SK-N-SH treated with all-trans-retinoic acid at 6 μM for 48 hours (cell line): ENCODE measurements around the gene KLF5.
"Not testable (repeated sequence)": the region's sequence is repeated elsewhere in the genome, so short reads cannot be mapped to it uniquely, and the experiment has no call there.

Experiments
- ATAC-seq: fragments of 200-7000 bp; cut with Tn5 transposase; 3 replicates; pipeline ENCODE4 v1.9.1; 2020; ENCODE audit warnings: mild to moderate bottlenecking, moderate library complexity
- ARNTL ChIP-seq: fragments of 450-650 bp; formaldehyde crosslinking; IDR thresholded peaks from 2 replicates; pipeline ENCODE4 v1.5.0; 2020; ENCODE audit warnings: low read depth, mild to moderate bottlenecking, moderate library complexity, borderline replicate concordance
- BACH2 ChIP-seq: fragments of 250-450 bp; sonication (Bioruptor Pico); IDR thresholded peaks from 2 replicates; pipeline ENCODE4 v1.9.0; 2021; ENCODE audit warnings: mild to moderate bottlenecking, borderline replicate concordance
- CSDC2 ChIP-seq: fragments of 250-450 bp; sonication (Bioruptor Pico); IDR thresholded peaks from 2 replicates; pipeline ENCODE4 v1.5.0; 2020; ENCODE audit warnings: mild to moderate bottlenecking, moderate library complexity
- ESRRG ChIP-seq: fragments of 250-450 bp; sonication (Bioruptor Pico); IDR thresholded peaks from 2 replicates; pipeline ENCODE4 v1.6.1; 2021; ENCODE audit warnings: mild to moderate bottlenecking
- GLIS3 ChIP-seq: fragments of 250-450 bp; sonication (Bioruptor Pico); IDR thresholded peaks from 2 replicates; pipeline ENCODE4 v1.5.0; 2020; ENCODE audit warnings: mild to moderate bottlenecking, moderate library complexity
- ISL1 ChIP-seq: fragments of 250-450 bp; sonication (Bioruptor Pico); IDR thresholded peaks from 2 replicates; pipeline ENCODE4 v2.1.2; 2022; ENCODE audit warnings: mild to moderate bottlenecking, moderate library complexity
- OSR1 ChIP-seq: fragments of 250-450 bp; sonication (Bioruptor Pico); IDR thresholded peaks from 2 replicates; pipeline ENCODE4 v1.8.0; 2022; ENCODE audit warnings: moderate library complexity, mild to moderate bottlenecking, inconsistent platforms
- PPARA ChIP-seq: fragments of 250-450 bp; sonication (Bioruptor Pico); IDR thresholded peaks from 2 replicates; pipeline ENCODE4 v1.5.0; 2020; ENCODE audit warnings: mild to moderate bottlenecking, borderline replicate concordance
- RARB ChIP-seq: fragments of 250-450 bp; sonication (Bioruptor Pico); IDR thresholded peaks from 2 replicates; pipeline ENCODE4 v1.8.0; 2021; ENCODE audit warnings: mild to moderate bottlenecking, moderate library complexity
- SNAI2 ChIP-seq: fragments of 250-450 bp; sonication (Bioruptor Pico); IDR thresholded peaks from 2 replicates; pipeline ENCODE4 v1.5.0; 2020; ENCODE audit warnings: mild to moderate bottlenecking, moderate library complexity
- TCF4 ChIP-seq: fragments of 250-450 bp; sonication (Bioruptor Pico); IDR thresholded peaks from 2 replicates; pipeline ENCODE4 v1.8.0; 2021; ENCODE audit warnings: mild to moderate bottlenecking, moderate library complexity, borderline replicate concordance
- TOX ChIP-seq: fragments of 250-450 bp; sonication (Bioruptor Pico); IDR thresholded peaks from 2 replicates; pipeline ENCODE4 v1.8.0; 2021; ENCODE audit warnings: mild to moderate bottlenecking, moderate library complexity, borderline replicate concordance
- ZC3H10 ChIP-seq: fragments of 250-450 bp; sonication (Bioruptor Pico); IDR thresholded peaks from 2 replicates; pipeline ENCODE4 v1.5.1; 2021; ENCODE audit warnings: mild to moderate bottlenecking, moderate library complexity
- ZFP3 ChIP-seq: fragments of 250-450 bp; sonication (Bioruptor Pico); IDR thresholded peaks from 2 replicates; pipeline ENCODE4 v1.5.0; 2020; ENCODE audit warnings: mild to moderate bottlenecking, moderate library complexity
- ZFP30 ChIP-seq: fragments of 450-650 bp; formaldehyde crosslinking; IDR thresholded peaks from 2 replicates; pipeline ENCODE4 v1.5.0; 2022; ENCODE audit warnings: mild to moderate bottlenecking, moderate library complexity
- ZNF565 ChIP-seq: fragments of 450-650 bp; formaldehyde crosslinking; conservative IDR thresholded peaks from 2 replicates; pipeline ENCODE4 v1.5.0; 2020; ENCODE audit warnings: low read depth, mild to moderate bottlenecking, moderate library complexity
- ZNF70 ChIP-seq: fragments of 450-650 bp; formaldehyde crosslinking; IDR thresholded peaks from 2 replicates; pipeline ENCODE4 v1.5.0; 2020; ENCODE audit warnings: mild to moderate bottlenecking, moderate library complexity
- ZNF8 ChIP-seq: fragments of 450-650 bp; formaldehyde crosslinking; IDR thresholded peaks from 2 replicates; pipeline ENCODE4 v1.5.0; 2020; ENCODE audit warnings: mild to moderate bottlenecking, moderate library complexity
- TF ChIP-seq, protein P1 (sequence below): fragments of 250-450 bp; sonication (Bioruptor Pico); IDR thresholded peaks from 2 replicates; pipeline ENCODE4 v1.5.0; 2020; ENCODE audit warnings: mild to moderate bottlenecking, moderate library complexity
- TF ChIP-seq, protein P2 (sequence below): fragments of 250-450 bp; sonication (Bioruptor Pico); IDR thresholded peaks from 2 replicates; pipeline ENCODE4 v1.5.1; 2020; ENCODE audit warnings: low read depth, mild to moderate bottlenecking, moderate library complexity
- TF ChIP-seq, protein P3 (sequence below): fragments of 250-450 bp; sonication (Bioruptor Pico); IDR thresholded peaks from 2 replicates; pipeline ENCODE4 v1.8.0; 2020; ENCODE audit warnings: mild to moderate bottlenecking, moderate library complexity, borderline replicate concordance

KLF5 gene

GRCh38 chr13:73096173-73096572, 37.4 kb downstream of the KLF5 start (continued):
- TF ChIP-seq, protein P1, sequence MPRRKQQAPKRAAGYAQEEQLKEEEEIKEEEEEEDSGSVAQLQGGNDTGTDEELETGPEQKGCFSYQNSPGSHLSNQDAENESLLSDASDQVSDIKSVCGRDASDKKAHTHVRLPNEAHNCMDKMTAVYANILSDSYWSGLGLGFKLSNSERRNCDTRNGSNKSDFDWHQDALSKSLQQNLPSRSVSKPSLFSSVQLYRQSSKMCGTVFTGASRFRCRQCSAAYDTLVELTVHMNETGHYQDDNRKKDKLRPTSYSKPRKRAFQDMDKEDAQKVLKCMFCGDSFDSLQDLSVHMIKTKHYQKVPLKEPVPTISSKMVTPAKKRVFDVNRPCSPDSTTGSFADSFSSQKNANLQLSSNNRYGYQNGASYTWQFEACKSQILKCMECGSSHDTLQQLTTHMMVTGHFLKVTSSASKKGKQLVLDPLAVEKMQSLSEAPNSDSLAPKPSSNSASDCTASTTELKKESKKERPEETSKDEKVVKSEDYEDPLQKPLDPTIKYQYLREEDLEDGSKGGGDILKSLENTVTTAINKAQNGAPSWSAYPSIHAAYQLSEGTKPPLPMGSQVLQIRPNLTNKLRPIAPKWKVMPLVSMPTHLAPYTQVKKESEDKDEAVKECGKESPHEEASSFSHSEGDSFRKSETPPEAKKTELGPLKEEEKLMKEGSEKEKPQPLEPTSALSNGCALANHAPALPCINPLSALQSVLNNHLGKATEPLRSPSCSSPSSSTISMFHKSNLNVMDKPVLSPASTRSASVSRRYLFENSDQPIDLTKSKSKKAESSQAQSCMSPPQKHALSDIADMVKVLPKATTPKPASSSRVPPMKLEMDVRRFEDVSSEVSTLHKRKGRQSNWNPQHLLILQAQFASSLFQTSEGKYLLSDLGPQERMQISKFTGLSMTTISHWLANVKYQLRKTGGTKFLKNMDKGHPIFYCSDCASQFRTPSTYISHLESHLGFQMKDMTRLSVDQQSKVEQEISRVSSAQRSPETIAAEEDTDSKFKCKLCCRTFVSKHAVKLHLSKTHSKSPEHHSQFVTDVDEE (CRISPR knock-in tag): no peak
- TF ChIP-seq RARB (no peak), ZNF565 (no peak)

- TF ChIP-seq ZNF565 (no peak), GLIS3 (CRISPR knock-in tag) (no peak), ZNF8 (CRISPR knock-in tag) (no peak), RARB (no peak), ZFP3 (CRISPR knock-in tag) (no peak), TCF4 (CRISPR knock-in tag) (no peak), ZC3H10 (no peak)
- TF ChIP-seq, protein P2, sequence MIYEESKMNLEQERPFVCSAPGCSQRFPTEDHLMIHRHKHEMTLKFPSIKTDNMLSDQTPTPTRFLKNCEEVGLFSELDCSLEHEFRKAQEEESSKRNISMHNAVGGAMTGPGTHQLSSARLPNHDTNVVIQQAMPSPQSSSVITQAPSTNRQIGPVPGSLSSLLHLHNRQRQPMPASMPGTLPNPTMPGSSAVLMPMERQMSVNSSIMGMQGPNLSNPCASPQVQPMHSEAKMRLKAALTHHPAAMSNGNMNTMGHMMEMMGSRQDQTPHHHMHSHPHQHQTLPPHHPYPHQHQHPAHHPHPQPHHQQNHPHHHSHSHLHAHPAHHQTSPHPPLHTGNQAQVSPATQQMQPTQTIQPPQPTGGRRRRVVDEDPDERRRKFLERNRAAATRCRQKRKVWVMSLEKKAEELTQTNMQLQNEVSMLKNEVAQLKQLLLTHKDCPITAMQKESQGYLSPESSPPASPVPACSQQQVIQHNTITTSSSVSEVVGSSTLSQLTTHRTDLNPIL (CRISPR knock-in tag): no peak
- TF ChIP-seq, all 23 proteins: peak for 0
- no peak for ATAC-seq
These were observed 37.8 kb downstream of the KLF5 start for GRCh38 chr13:73096638-73097037.

DNA sequence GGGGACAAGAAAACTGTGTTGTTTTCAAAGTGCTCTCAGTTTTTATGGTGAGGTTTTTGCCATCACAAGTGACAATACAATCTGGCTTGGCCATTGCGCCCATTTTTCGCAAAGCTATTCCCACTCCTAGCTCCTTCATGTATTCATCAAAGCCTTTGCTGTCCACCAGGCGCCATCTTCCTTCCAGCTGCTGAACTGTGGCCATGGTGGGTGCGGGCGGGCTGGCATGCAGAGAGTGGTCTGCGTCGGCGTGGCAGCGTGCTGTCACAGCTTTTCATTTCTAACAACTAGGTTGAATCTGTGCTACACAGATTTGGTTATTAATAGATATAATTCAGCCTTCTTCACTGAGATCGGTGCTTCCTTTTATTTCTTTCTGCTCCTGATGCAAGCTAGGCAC, 42.0 kb downstream of the KLF5 start:
- not testable (repeated sequence) for ATAC-seq

GRCh38 chr13:73101351-73102007, 42.7 kb downstream of the KLF5 start:
- ATAC-seq: no peak
- TF ChIP-seq RARB: no peak
- TF ChIP-seq ZNF70 (CRISPR knock-in tag): no peak
- TF ChIP-seq ZNF8 (CRISPR knock-in tag): no peak
- TF ChIP-seq, protein P3, sequence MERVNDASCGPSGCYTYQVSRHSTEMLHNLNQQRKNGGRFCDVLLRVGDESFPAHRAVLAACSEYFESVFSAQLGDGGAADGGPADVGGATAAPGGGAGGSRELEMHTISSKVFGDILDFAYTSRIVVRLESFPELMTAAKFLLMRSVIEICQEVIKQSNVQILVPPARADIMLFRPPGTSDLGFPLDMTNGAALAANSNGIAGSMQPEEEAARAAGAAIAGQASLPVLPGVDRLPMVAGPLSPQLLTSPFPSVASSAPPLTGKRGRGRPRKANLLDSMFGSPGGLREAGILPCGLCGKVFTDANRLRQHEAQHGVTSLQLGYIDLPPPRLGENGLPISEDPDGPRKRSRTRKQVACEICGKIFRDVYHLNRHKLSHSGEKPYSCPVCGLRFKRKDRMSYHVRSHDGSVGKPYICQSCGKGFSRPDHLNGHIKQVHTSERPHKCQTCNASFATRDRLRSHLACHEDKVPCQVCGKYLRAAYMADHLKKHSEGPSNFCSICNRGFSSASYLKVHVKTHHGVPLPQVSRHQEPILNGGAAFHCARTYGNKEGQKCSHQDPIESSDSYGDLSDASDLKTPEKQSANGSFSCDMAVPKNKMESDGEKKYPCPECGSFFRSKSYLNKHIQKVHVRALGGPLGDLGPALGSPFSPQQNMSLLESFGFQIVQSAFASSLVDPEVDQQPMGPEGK (CRISPR knock-in tag): no peak
- no peak for TF ChIP-seq GLIS3 (CRISPR knock-in tag)
- no peak for TF ChIP-seq BACH2 (CRISPR knock-in tag)
- no peak for TF ChIP-seq ZFP3 (CRISPR knock-in tag)
- no peak for TF ChIP-seq TOX (CRISPR knock-in tag)
- TF ChIP-seq, all 23 proteins: peak for 0

- ATAC-seq: no peak
- TF ChIP-seq ESRRG (CRISPR knock-in tag) (no peak), ZFP30 (CRISPR knock-in tag) (no peak), ISL1 (CRISPR knock-in tag) (no peak), CSDC2 (CRISPR knock-in tag) (no peak), ZNF70 (CRISPR knock-in tag) (no peak), GLIS3 (CRISPR knock-in tag) (no peak), ZFP3 (CRISPR knock-in tag) (no peak), BACH2 (CRISPR knock-in tag) (no peak), OSR1 (CRISPR knock-in tag) (no peak), ARNTL (CRISPR knock-in tag) (no peak), ZC3H10 (no peak), PPARA (CRISPR knock-in tag) (no peak), SNAI2 (no peak), TCF4 (CRISPR knock-in tag) (no peak), TOX (CRISPR knock-in tag) (no peak)
- TF ChIP-seq, protein P3 (CRISPR knock-in tag): no peak
- TF ChIP-seq, protein P1 (CRISPR knock-in tag): no peak
These were observed 44.4 kb downstream of the KLF5 start for GRCh38 chr13:73103238-73103637.
